Measurements from ENCODE around the gene LRIT1.

The LRIT1 gene

GRCh38 chr10:84214046-84214572 is 27.2 kb downstream of the LRIT1 start:
- no peak for ATAC-seq

GRCh38 chr10:84213076-84213475 is 28.3 kb downstream of the LRIT1 start:
- no peak for TF ChIP-seq CSRNP3 (CRISPR knock-in tag; IDR thresholded peaks at IDR 0.05)
- TF ChIP-seq ZC3H10 (CRISPR knock-in tag; IDR thresholded peaks at IDR 0.05) = no peak
- no peak for TF ChIP-seq TCF4 (CRISPR knock-in tag; IDR thresholded peaks at IDR 0.05; ENCODE audit: borderline replicate concordance)
- TF ChIP-seq, protein P1, sequence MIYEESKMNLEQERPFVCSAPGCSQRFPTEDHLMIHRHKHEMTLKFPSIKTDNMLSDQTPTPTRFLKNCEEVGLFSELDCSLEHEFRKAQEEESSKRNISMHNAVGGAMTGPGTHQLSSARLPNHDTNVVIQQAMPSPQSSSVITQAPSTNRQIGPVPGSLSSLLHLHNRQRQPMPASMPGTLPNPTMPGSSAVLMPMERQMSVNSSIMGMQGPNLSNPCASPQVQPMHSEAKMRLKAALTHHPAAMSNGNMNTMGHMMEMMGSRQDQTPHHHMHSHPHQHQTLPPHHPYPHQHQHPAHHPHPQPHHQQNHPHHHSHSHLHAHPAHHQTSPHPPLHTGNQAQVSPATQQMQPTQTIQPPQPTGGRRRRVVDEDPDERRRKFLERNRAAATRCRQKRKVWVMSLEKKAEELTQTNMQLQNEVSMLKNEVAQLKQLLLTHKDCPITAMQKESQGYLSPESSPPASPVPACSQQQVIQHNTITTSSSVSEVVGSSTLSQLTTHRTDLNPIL (CRISPR knock-in tag; IDR thresholded peaks at IDR 0.05; ENCODE audit: low read depth) = no peak
- TF ChIP-seq, protein P2, sequence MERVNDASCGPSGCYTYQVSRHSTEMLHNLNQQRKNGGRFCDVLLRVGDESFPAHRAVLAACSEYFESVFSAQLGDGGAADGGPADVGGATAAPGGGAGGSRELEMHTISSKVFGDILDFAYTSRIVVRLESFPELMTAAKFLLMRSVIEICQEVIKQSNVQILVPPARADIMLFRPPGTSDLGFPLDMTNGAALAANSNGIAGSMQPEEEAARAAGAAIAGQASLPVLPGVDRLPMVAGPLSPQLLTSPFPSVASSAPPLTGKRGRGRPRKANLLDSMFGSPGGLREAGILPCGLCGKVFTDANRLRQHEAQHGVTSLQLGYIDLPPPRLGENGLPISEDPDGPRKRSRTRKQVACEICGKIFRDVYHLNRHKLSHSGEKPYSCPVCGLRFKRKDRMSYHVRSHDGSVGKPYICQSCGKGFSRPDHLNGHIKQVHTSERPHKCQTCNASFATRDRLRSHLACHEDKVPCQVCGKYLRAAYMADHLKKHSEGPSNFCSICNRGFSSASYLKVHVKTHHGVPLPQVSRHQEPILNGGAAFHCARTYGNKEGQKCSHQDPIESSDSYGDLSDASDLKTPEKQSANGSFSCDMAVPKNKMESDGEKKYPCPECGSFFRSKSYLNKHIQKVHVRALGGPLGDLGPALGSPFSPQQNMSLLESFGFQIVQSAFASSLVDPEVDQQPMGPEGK (CRISPR knock-in tag; IDR thresholded peaks at IDR 0.05; ENCODE audit: borderline replicate concordance) = no peak
- no peak for TF ChIP-seq ZNF8 (CRISPR knock-in tag; IDR thresholded peaks at IDR 0.05)
- no peak for TF ChIP-seq SNAI2 (CRISPR knock-in tag; IDR thresholded peaks at IDR 0.05)
- no peak for TF ChIP-seq ESRRG (CRISPR knock-in tag; IDR thresholded peaks at IDR 0.05)
- ATAC-seq = no peak

More at GRCh38 chr10:84214046-84214572, 27.2 kb downstream of the LRIT1 start:
- no peak for TF ChIP-seq CSDC2 (CRISPR knock-in tag; IDR thresholded peaks at IDR 0.05)
- no peak for TF ChIP-seq PPARA (CRISPR knock-in tag; IDR thresholded peaks at IDR 0.05; ENCODE audit: borderline replicate concordance)
- no peak for TF ChIP-seq CSRNP3 (CRISPR knock-in tag; IDR thresholded peaks at IDR 0.05)
- TF ChIP-seq, protein P1 (CRISPR knock-in tag; IDR thresholded peaks at IDR 0.05; ENCODE audit: low read depth) = no peak
- TF ChIP-seq ESRRG (CRISPR knock-in tag; IDR thresholded peaks at IDR 0.05) = no peak
- TF ChIP-seq GLIS3 (CRISPR knock-in tag; IDR thresholded peaks at IDR 0.05) = no peak
- no peak for TF ChIP-seq OSR1 (CRISPR knock-in tag; IDR thresholded peaks at IDR 0.05)
- TF ChIP-seq ZFP3 (CRISPR knock-in tag; IDR thresholded peaks at IDR 0.05) = no peak
- no peak for TF ChIP-seq ARNTL (CRISPR knock-in tag; IDR thresholded peaks at IDR 0.05; ENCODE audit: borderline replicate concordance, low read depth)
- no peak for TF ChIP-seq ZNF70 (CRISPR knock-in tag; IDR thresholded peaks at IDR 0.05)
- TF ChIP-seq ISL1 (CRISPR knock-in tag; IDR thresholded peaks at IDR 0.05) = no peak
- no peak for TF ChIP-seq SNAI2 (CRISPR knock-in tag; IDR thresholded peaks at IDR 0.05)
- no peak for TF ChIP-seq ZNF565 (CRISPR knock-in tag; conservative IDR thresholded peaks at IDR 0.05; ENCODE audit: low read depth)
- TF ChIP-seq, protein P2 (CRISPR knock-in tag; IDR thresholded peaks at IDR 0.05; ENCODE audit: borderline replicate concordance) = no peak
- no peak for TF ChIP-seq RARB (CRISPR knock-in tag; IDR thresholded peaks at IDR 0.05)
- no peak for TF ChIP-seq ZNF8 (CRISPR knock-in tag; IDR thresholded peaks at IDR 0.05)
- no peak for TF ChIP-seq TCF4 (CRISPR knock-in tag; IDR thresholded peaks at IDR 0.05; ENCODE audit: borderline replicate concordance)
- TF ChIP-seq, protein P3, sequence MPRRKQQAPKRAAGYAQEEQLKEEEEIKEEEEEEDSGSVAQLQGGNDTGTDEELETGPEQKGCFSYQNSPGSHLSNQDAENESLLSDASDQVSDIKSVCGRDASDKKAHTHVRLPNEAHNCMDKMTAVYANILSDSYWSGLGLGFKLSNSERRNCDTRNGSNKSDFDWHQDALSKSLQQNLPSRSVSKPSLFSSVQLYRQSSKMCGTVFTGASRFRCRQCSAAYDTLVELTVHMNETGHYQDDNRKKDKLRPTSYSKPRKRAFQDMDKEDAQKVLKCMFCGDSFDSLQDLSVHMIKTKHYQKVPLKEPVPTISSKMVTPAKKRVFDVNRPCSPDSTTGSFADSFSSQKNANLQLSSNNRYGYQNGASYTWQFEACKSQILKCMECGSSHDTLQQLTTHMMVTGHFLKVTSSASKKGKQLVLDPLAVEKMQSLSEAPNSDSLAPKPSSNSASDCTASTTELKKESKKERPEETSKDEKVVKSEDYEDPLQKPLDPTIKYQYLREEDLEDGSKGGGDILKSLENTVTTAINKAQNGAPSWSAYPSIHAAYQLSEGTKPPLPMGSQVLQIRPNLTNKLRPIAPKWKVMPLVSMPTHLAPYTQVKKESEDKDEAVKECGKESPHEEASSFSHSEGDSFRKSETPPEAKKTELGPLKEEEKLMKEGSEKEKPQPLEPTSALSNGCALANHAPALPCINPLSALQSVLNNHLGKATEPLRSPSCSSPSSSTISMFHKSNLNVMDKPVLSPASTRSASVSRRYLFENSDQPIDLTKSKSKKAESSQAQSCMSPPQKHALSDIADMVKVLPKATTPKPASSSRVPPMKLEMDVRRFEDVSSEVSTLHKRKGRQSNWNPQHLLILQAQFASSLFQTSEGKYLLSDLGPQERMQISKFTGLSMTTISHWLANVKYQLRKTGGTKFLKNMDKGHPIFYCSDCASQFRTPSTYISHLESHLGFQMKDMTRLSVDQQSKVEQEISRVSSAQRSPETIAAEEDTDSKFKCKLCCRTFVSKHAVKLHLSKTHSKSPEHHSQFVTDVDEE (CRISPR knock-in tag; IDR thresholded peaks at IDR 0.05) = no peak
- TF ChIP-seq TOX (CRISPR knock-in tag; IDR thresholded peaks at IDR 0.05; ENCODE audit: borderline replicate concordance) = no peak
